ENCODE results near the gene FBXO34. TPM values are rescaled to one million over a fixed set of nuclear protein-coding genes. Genes with fewer than 3 reads are reported as not detected.

The FBXO34 gene
- total RNA-seq, 4 donors from 2014 or later: 23.9 to 40.8 (median 32.6) TPM

DNA sequence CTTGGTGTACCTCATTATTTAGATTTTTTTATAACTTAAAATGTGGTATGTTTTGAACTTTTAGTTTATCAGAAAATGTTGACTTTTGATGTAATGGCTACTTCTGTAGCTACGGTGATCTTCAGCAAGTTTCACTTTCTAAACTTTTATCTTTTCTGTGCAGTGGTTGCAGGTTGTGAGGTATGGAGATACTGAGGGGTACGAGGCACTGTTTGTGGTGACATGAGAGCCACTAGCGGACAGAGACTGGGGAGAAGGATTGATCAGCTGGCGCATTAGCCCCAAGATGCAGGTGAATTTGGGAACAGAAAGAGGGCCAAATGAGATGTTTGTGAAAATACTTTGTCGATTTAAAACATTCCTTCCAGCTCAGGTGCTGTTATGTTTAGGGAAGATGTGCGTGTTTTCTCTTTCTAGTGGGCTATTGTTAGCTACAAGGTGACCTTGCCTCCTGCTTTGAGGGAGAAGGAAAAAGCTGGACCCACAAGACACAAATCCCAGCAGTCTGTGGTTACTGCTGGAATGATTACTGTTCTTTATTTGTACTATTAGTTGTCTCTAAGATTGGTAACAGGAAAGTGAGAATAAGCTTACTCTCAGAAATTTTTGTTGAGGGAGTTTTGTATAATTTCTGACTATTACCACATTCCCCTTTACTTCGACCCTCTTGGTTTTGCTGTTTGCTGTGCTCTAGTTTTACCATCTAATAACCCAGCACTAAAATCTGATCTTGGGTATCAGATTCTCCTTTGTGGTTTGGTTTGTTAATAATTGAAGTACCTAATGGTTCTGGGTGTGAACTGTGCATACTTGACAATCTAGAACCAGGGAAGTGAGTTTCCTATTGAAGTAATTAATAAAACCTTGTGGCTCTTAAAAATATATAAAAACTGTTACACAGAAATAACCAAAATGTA lies 61.7 kb downstream of the FBXO34 start:
- H3K4me3 ChIP-seq: peak overlapping the region in 1 of 4 donors; percentile 8
- no peak for DNase-seq (ENCODE audit: low spot score in 2 of 2)
- H3K4me1 ChIP-seq: peaks cover 0 to 54% (median 15%) of the 10 kb centered on the region in 4 donors
- TF ChIP-seq EP300 (IDR thresholded peaks at IDR 0.05) (no peak), POLR2A (IDR thresholded peaks at IDR 0.05) (no peak)
- TF ChIP-seq, protein P1, sequence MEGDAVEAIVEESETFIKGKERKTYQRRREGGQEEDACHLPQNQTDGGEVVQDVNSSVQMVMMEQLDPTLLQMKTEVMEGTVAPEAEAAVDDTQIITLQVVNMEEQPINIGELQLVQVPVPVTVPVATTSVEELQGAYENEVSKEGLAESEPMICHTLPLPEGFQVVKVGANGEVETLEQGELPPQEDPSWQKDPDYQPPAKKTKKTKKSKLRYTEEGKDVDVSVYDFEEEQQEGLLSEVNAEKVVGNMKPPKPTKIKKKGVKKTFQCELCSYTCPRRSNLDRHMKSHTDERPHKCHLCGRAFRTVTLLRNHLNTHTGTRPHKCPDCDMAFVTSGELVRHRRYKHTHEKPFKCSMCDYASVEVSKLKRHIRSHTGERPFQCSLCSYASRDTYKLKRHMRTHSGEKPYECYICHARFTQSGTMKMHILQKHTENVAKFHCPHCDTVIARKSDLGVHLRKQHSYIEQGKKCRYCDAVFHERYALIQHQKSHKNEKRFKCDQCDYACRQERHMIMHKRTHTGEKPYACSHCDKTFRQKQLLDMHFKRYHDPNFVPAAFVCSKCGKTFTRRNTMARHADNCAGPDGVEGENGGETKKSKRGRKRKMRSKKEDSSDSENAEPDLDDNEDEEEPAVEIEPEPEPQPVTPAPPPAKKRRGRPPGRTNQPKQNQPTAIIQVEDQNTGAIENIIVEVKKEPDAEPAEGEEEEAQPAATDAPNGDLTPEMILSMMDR (IDR thresholded peaks at IDR 0.05): no peak
- H3K27me3 ChIP-seq: no peaks in the 10 kb centered on the region
- H3K27ac ChIP-seq: peak overlapping the region in 3 of 4 donors; percentile 7 to 65 (median 36)
- no peaks in the 10 kb centered on the region for H3K9me3 ChIP-seq
- no peaks in the 10 kb centered on the region for H3K36me3 ChIP-seq
- 71 to 75% methylated on average over 7 of the region's 7 CpGs for WGBS, 2 donors

DNA sequence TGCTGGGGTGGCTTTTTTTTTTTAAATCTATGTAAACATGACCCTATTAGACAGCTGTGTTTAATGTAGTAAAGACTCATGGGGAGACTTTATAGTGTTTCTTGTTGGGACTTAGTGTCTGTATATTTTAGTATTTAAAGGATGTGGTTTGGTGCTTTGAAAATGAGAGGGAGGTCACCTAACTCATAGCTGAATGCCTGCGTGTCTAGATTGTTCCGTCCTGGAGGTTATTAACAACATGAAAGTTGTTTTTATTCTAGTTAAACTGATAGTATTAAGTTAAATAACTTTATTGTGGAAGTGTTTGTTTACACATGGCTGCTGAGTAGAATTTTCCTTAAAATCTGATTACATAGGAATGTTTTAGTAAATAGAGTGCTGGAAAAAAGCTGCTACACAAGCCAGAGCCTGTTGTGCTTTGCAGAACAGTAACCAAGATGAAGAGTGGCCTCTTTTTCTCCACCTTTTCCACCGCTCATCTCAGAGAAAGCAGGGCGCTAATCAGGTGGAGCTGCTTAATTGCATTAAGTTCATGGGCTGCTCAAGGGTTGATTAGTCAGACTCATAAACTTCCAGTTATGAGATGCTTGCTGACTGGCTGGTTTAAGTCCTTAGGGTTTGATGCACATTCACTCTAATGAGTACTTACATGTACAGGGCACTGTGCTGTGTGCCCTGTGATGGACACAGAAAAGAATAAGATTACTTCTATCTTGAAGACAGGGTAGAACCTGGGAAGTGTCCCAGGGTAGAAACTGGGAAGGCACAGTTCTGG lies 62.7 kb downstream of the FBXO34 start:
- Histone ChIP-seq H3K36me3 (no peaks in the 10 kb centered on the region), H3K27ac (peak overlapping the region in 3 of 4 donors; percentile 7 to 65 (median 36)), H3K4me3 (no peak overlapping the region), H3K27me3 (no peaks in the 10 kb centered on the region), H3K4me1 (peaks cover 0 to 47% (median 15%) of the 10 kb centered on the region in 4 donors), H3K9me3 (no peaks in the 10 kb centered on the region)
- 68 to 69% methylated on average over 4 of the region's 4 CpGs for WGBS, 2 donors
- DNase-seq (ENCODE audit: low spot score in 2 of 2): no peak
- no peak for TF ChIP-seq POLR2A (IDR thresholded peaks at IDR 0.05)
- TF ChIP-seq EP300 (IDR thresholded peaks at IDR 0.05): no peak
- TF ChIP-seq, protein P1 (IDR thresholded peaks at IDR 0.05): no peak

DNA sequence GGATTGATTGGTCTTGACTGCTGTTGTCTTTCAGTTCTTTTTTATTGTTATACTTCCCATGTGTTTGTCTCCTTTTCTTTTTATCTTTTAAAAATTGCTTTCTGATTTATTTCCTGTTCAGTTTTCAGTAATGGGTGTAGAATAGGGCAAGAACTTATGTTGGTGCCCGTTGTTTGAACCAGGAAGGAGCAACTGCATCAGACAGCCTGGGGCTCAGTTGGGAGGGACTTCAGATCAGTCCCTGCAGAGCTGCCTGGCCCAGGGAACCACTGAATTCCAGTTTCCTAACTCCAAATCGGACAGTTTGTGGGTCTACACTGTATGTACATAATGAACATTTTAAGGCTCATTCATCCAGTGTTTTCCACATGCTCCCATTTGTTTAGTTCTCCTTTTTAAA lies 64.9 kb downstream of the FBXO34 start:
- H3K4me1 ChIP-seq: peaks cover 0 to 35% (median 16%) of the 10 kb centered on the region in 4 donors
- 32 to 35% methylated on average over 2 of the region's 2 CpGs for WGBS, 2 donors
- no peaks in the 10 kb centered on the region for H3K9me3 ChIP-seq
- no peaks in the 10 kb centered on the region for H3K27me3 ChIP-seq
- H3K36me3 ChIP-seq: no peaks in the 10 kb centered on the region
- no peak overlapping the region for H3K27ac ChIP-seq
- no peak for TF ChIP-seq EP300 (IDR thresholded peaks at IDR 0.05)
- TF ChIP-seq POLR2A (IDR thresholded peaks at IDR 0.05): no peak
- TF ChIP-seq, protein P1 (IDR thresholded peaks at IDR 0.05): no peak
- no peak for DNase-seq (ENCODE audit: low spot score in 2 of 2)
- H3K4me3 ChIP-seq: no peak overlapping the region

DNA sequence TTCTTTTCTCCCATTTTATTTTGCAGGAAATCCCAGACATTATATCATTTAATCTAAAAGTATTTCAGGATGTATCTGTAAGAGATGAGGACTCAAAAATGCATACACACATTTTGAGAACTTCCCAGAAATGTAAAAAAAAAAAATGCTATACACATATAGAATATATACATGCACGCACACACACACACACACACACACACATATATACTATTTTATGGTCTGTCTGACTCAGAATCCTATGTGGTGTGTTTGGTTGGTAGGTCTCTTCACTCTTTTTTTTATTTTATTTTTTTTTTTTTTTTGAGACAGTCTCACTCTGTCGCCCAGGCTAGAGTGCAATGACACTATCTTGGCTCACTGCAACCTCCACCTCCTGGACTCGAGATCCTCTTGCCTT lies 65.5 kb downstream of the FBXO34 start:
- H3K9me3 ChIP-seq: no peaks in the 10 kb centered on the region
- peaks cover 0 to 37% (median 16%) of the 10 kb centered on the region in 4 donors for H3K4me1 ChIP-seq
- 75 to 91% methylated on average over 3 of the region's 3 CpGs for WGBS, 2 donors
- TF ChIP-seq POLR2A (IDR thresholded peaks at IDR 0.05): no peak
- no peak for TF ChIP-seq EP300 (IDR thresholded peaks at IDR 0.05)
- TF ChIP-seq, protein P1 (IDR thresholded peaks at IDR 0.05): no peak
- H3K27ac ChIP-seq: no peak overlapping the region
- H3K27me3 ChIP-seq: no peaks in the 10 kb centered on the region
- no peaks in the 10 kb centered on the region for H3K36me3 ChIP-seq
- DNase-seq (ENCODE audit: low spot score in 2 of 2): no peak
- no peak overlapping the region for H3K4me3 ChIP-seq
